ENCODE data around the gene CYREN. TPM values are rescaled to one million over a fixed set of nuclear protein-coding genes. Genes with fewer than 3 reads are reported as not detected.
A peak's percentile ranks its signal among the peaks of the same experiment; 100 is the strongest.
"Not testable (repeated sequence)": the region's sequence is repeated elsewhere in the genome, so short reads cannot be mapped to it uniquely, and the experiment has no call there.

Gene CYREN
- total RNA-seq, 4 donors from 2014 or later: 41.8 to 50.6 (median 49.4) TPM

GRCh38 chr7:135170998-135171481 is 533 bp upstream of the CYREN start:
- not testable (repeated sequence) for H3K9me3 ChIP-seq; DNase-seq (ENCODE audit: low spot score in 2 of 2); H3K27me3 ChIP-seq
- Histone ChIP-seq H3K4me3 (peak overlapping the region; percentile 69 to 96 (median 80)), H3K36me3 (peaks cover 0 to 19% (median 0%) of the 10 kb centered on the region in 3 donors), H3K27ac (peak overlapping the region; percentile 90 to 99 (median 95)), H3K4me1 (peaks cover 0 to 49% (median 32%) of the 10 kb centered on the region in 4 donors)
- peak in 1 of 2 donors; percentile 3 for TF ChIP-seq EP300 (IDR thresholded peaks at IDR 0.05)
- TF ChIP-seq CTCF (IDR thresholded peaks at IDR 0.05): peak in 2 of 5 experiments; percentile 1 to 2
- WGBS, 2 donors: 15 to 16% methylated on average over 12 of the region's 12 CpGs

GRCh38 chr7:135169964-135170273 is 588 bp downstream of the CYREN start:
- Histone ChIP-seq H3K9me3 (no peaks in the 10 kb centered on the region), H3K27me3 (no peaks in the 10 kb centered on the region)

GRCh38 chr7:135169141-135169963 is 1.2 kb downstream of the CYREN start:
- H3K4me3 ChIP-seq: peak overlapping the region; percentile 69 to 96 (median 80)
- peak in 2 of 5 experiments; percentile 18 to 46 for TF ChIP-seq CTCF (IDR thresholded peaks at IDR 0.05)
- no peak for TF ChIP-seq POLR2A (IDR thresholded peaks at IDR 0.05)
- H3K9me3 ChIP-seq: no peaks in the 10 kb centered on the region
- H3K4me1 ChIP-seq: peaks cover 0 to 59% (median 32%) of the 10 kb centered on the region in 4 donors
- WGBS, 2 donors: 67 to 70% methylated on average over 11 of the region's 11 CpGs
- H3K27ac ChIP-seq: peak overlapping the region; percentile 90 to 99 (median 95)
- no peak for DNase-seq (ENCODE audit: low spot score in 2 of 2)
- no peaks in the 10 kb centered on the region for H3K27me3 ChIP-seq
- peaks cover 0 to 36% (median 0%) of the 10 kb centered on the region in 3 donors for H3K36me3 ChIP-seq

More at GRCh38 chr7:135169964-135170273, 588 bp downstream of the CYREN start:
- Histone ChIP-seq H3K4me3 (peak overlapping the region; percentile 69 to 96 (median 80)), H3K27ac (peak overlapping the region; percentile 90 to 99 (median 95)), H3K4me1 (peaks cover 0 to 54% (median 32%) of the 10 kb centered on the region in 4 donors), H3K36me3 (peaks cover 0 to 31% (median 0%) of the 10 kb centered on the region in 3 donors)
- TF ChIP-seq POLR2A (IDR thresholded peaks at IDR 0.05): no peak
- TF ChIP-seq EP300 (IDR thresholded peaks at IDR 0.05): no peak
- no peak for TF ChIP-seq CTCF (IDR thresholded peaks at IDR 0.05)
- no peak for DNase-seq (ENCODE audit: low spot score in 2 of 2)
- 1% methylated on average over 12 to 14 of the region's 17 CpGs for WGBS, 2 donors

- Histone ChIP-seq H3K27me3 (no peaks in the 10 kb centered on the region), H3K4me3 (no peak overlapping the region), H3K36me3 (peaks cover 0 to 44% (median 0%) of the 10 kb centered on the region in 3 donors), H3K9me3 (no peaks in the 10 kb centered on the region), H3K4me1 (peaks cover 0 to 66% (median 32%) of the 10 kb centered on the region in 4 donors), H3K27ac (peak overlapping the region in 3 of 4 donors; percentile 92 to 99 (median 98))
- TF ChIP-seq EP300 (IDR thresholded peaks at IDR 0.05) (no peak), CTCF (IDR thresholded peaks at IDR 0.05) (no peak), POLR2A (IDR thresholded peaks at IDR 0.05) (no peak)
- DNase-seq (ENCODE audit: low spot score in 2 of 2): no peak
- WGBS, 2 donors: 86 to 92% methylated on average over 13 of the region's 13 CpGs
Observed at GRCh38 chr7:135168489-135169140, 1.9 kb downstream of the CYREN start.
